Measurements from ENCODE around the gene HUNK. TPM values are rescaled to one million over a fixed set of nuclear protein-coding genes. Genes with fewer than 3 reads are reported as not detected.
A peak's percentile ranks its signal among the peaks of the same experiment; 100 is the strongest.

The HUNK gene
- total RNA-seq, 4 donors from 2014 or later: 0.22 to 1.2 (median 0.36) TPM

DNA sequence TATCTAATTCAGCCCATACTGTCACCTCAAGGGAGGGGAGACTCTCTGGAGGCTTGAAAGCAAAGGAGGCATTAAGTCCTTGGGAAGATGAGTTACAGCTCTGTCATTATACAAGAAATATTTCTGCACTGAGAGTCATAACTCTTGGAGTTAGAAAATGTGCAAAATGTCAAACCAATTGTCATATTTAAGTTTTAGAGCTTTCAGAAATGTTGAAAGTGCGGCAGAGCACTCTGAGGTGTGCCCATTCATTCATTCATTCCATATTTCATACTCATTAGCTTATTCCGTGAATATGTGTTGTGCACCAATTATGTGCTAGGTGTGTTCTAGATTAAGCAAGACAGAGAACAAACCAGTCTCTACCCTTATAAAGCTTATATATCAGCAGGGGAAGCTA is 87.1 kb downstream of the HUNK start:
- DNase-seq: no peak
- Histone ChIP-seq H3K4me1 (no peaks in the 10 kb centered on the region), H3K36me3 (no peaks in the 10 kb centered on the region), H3K9me3 (no peaks in the 10 kb centered on the region), H3K27ac (no peak overlapping the region), H3K27me3 (no peaks in the 10 kb centered on the region), H3K4me3 (replicated peaks in 1 of 3) (no peak overlapping the region)
- WGBS, 2 donors: 48 to 50% methylated on average over 2 of the region's 2 CpGs
- no peak for TF ChIP-seq POLR2A (IDR thresholded peaks at IDR 0.05)
- TF ChIP-seq, protein P1, sequence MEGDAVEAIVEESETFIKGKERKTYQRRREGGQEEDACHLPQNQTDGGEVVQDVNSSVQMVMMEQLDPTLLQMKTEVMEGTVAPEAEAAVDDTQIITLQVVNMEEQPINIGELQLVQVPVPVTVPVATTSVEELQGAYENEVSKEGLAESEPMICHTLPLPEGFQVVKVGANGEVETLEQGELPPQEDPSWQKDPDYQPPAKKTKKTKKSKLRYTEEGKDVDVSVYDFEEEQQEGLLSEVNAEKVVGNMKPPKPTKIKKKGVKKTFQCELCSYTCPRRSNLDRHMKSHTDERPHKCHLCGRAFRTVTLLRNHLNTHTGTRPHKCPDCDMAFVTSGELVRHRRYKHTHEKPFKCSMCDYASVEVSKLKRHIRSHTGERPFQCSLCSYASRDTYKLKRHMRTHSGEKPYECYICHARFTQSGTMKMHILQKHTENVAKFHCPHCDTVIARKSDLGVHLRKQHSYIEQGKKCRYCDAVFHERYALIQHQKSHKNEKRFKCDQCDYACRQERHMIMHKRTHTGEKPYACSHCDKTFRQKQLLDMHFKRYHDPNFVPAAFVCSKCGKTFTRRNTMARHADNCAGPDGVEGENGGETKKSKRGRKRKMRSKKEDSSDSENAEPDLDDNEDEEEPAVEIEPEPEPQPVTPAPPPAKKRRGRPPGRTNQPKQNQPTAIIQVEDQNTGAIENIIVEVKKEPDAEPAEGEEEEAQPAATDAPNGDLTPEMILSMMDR (IDR thresholded peaks at IDR 0.05): no peak
- intact Hi-C loops (cut with DNase I): no loop called here

DNA sequence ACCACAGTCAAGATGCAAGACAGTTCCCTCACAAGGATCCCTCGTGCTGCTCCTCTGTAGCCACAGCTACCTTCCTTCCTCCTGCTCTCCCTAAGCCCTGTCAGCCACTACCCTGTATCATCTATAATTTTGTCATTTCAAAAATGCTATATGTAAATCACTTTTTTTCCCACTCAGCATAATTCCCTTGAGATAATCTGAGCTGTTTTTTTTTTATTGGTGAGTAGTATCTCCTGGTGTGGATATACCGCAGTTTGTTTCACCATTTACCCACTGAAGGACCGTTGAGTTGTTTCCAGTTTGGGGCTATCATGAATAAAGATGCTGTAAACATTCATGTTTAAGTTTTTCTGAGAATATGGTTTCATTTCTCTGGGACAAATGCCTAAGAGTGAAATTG is 88.2 kb downstream of the HUNK start:
- H3K36me3 ChIP-seq: no peaks in the 10 kb centered on the region
- no peak overlapping the region for H3K27ac ChIP-seq
- no peak overlapping the region for H3K4me3 ChIP-seq (replicated peaks in 1 of 3)
- no peak for TF ChIP-seq POLR2A (IDR thresholded peaks at IDR 0.05)
- TF ChIP-seq, protein P1 (IDR thresholded peaks at IDR 0.05): no peak
- intact Hi-C loops (cut with DNase I): no loop called here
- no peak for DNase-seq
- no peaks in the 10 kb centered on the region for H3K27me3 ChIP-seq
- H3K9me3 ChIP-seq: no peaks in the 10 kb centered on the region
- WGBS, 2 donors: 94 to 99% methylated on average over 3 of the region's 3 CpGs
- no peaks in the 10 kb centered on the region for H3K4me1 ChIP-seq

DNA sequence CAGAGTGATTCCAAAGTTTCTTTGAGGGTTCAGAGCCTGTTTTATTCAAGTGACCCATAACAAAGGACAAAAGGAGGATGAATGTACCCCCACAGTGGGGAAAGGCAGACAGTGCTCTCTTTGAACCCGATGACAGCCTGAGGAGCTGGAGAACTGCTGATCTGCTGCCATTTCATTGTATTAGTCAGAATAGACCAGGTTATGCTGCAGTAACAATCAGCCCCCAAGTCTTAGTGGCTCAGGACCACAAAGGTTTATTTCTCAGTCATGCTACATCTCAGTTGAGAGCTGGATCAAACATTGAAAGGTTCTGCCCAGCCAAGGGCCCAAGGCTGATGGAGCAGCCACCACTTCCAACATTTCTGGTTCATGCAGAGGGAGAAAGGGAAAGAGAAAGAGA is 88.9 kb downstream of the HUNK start:
- DNase-seq: no peak
- no peaks in the 10 kb centered on the region for H3K27me3 ChIP-seq
- TF ChIP-seq POLR2A (IDR thresholded peaks at IDR 0.05): no peak
- TF ChIP-seq, protein P1 (IDR thresholded peaks at IDR 0.05): no peak
- H3K4me3 ChIP-seq (replicated peaks in 1 of 3): no peak overlapping the region
- no peaks in the 10 kb centered on the region for H3K36me3 ChIP-seq
- no peak overlapping the region for H3K27ac ChIP-seq
- H3K4me1 ChIP-seq: no peaks in the 10 kb centered on the region
- H3K9me3 ChIP-seq: no peaks in the 10 kb centered on the region
- intact Hi-C loops (cut with DNase I): no loop called here
- WGBS, 2 donors: 88 to 100% methylated on average over 1 of the region's 1 CpG

DNA sequence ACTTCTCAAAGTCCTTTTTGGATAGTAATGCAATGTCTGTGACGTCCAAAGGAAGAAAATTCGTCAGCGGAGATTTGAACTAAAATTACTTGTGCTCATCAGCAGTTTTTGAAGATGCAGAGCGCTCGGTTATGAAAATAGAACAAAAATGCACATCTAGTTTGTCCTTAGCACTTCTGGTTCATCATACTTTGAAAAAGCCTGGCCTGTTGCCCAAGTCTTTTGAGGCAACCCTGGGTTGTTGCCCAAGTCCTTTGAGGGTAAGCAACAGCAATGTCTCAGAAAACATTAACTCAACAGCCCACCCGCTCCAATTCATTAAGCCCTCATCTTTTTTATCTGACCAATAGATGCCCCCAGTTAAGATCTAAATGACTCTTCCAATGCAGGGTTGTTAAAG is 91.9 kb downstream of the HUNK start:
- WGBS, 2 donors: 79 to 92% methylated on average over 6 of the region's 6 CpGs
- TF ChIP-seq, protein P1 (IDR thresholded peaks at IDR 0.05): no peak
- no peak for TF ChIP-seq POLR2A (IDR thresholded peaks at IDR 0.05)
- H3K9me3 ChIP-seq: no peaks in the 10 kb centered on the region
- peaks cover 0 to 7% of the 10 kb centered on the region in 2 donors for H3K4me1 ChIP-seq
- no peaks in the 10 kb centered on the region for H3K27me3 ChIP-seq
- no peak overlapping the region for H3K27ac ChIP-seq
- DNase-seq: no peak
- no peak overlapping the region for H3K4me3 ChIP-seq (replicated peaks in 1 of 3)
- intact Hi-C loops (cut with DNase I): no loop called here
- H3K36me3 ChIP-seq: no peaks in the 10 kb centered on the region

DNA sequence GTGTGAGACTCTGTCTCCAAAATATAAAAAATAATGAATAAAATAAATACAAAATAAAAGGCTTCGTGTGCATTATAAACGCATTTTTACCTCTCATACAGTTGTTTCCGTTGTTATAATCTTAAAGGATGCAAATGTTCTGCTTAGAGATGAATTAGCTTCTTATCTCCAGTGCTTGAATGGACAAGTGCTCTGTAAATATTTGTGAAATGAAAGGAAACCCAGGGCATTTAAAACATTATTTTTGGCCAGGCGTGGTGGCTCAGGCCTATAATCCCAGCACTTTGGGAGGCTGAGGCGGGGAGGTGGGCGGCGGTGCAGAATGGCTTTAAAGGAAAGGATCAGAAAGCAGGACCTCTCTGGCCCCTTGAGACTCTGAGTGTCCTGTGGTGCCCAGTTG is 94.5 kb downstream of the HUNK start:
- TF ChIP-seq, protein P1 (IDR thresholded peaks at IDR 0.05): no peak
- no peak for TF ChIP-seq POLR2A (IDR thresholded peaks at IDR 0.05)
- WGBS, 2 donors: 51 to 61% methylated on average over 7 of the region's 7 CpGs

More for the DNA sequence above, 94.5 kb downstream of the HUNK start:
- H3K27ac ChIP-seq: no peak overlapping the region
- no peak overlapping the region for H3K4me3 ChIP-seq (replicated peaks in 1 of 3)
- peak; percentile 29 to 34 for DNase-seq
- H3K36me3 ChIP-seq: no peaks in the 10 kb centered on the region
- intact Hi-C loops (cut with DNase I): no loop called here
- no peaks in the 10 kb centered on the region for H3K27me3 ChIP-seq
- no peaks in the 10 kb centered on the region for H3K9me3 ChIP-seq
- peaks cover 0 to 10% of the 10 kb centered on the region in 2 donors for H3K4me1 ChIP-seq
